ENCODE results near the gene MCCD1.

The MCCD1 gene

DNA sequence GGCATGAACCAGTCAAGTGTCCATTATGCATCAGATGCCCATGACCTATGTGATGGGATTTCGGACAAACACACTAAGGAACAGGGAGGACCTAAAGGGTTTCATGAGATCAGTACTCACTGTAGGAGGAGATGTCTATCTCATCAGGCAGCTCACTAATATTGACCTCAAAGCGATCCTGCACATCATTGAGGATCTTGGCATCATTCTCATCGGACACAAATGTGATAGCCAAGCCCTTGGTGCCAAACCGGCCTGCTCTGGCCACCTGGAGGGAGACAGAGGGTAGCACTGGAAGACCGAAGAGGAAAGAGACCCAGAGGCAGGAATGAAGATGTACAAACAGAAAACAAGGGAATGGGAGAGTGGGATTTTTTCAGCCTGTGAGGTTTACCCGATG is 1.9 kb downstream of the MCCD1 start:
- Histone ChIP-seq H3K36me3 (peaks cover 58% of the 10 kb centered on the region), H3K4me1 (peaks cover 6% of the 10 kb centered on the region; the same call in 1 of the 2 replicates)

DNA sequence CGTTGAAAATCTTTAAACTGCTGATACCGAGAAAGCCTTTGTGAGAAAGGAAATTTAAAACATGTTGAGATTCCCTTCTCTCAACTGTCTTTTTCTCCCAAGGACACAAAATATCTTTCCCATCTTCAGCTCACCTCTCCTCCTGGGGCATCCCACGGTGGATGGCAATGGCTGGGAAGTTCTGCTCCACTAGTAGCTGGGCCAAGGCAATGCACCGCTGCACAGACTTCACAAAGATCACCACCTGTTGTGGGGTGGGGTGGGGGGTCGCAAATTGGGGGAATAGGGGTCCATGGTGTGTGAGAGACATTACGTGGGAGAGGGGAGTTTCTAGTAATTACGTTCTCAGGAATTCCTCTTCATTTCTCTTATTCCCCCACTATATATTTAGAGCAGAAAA is 2.4 kb downstream of the MCCD1 start:
- no peak for DNase-seq

More for the DNA sequence above, 1.9 kb downstream of the MCCD1 start:
- no peaks in the 10 kb centered on the region for H3K9me3 ChIP-seq
- TF ChIP-seq, protein P1, sequence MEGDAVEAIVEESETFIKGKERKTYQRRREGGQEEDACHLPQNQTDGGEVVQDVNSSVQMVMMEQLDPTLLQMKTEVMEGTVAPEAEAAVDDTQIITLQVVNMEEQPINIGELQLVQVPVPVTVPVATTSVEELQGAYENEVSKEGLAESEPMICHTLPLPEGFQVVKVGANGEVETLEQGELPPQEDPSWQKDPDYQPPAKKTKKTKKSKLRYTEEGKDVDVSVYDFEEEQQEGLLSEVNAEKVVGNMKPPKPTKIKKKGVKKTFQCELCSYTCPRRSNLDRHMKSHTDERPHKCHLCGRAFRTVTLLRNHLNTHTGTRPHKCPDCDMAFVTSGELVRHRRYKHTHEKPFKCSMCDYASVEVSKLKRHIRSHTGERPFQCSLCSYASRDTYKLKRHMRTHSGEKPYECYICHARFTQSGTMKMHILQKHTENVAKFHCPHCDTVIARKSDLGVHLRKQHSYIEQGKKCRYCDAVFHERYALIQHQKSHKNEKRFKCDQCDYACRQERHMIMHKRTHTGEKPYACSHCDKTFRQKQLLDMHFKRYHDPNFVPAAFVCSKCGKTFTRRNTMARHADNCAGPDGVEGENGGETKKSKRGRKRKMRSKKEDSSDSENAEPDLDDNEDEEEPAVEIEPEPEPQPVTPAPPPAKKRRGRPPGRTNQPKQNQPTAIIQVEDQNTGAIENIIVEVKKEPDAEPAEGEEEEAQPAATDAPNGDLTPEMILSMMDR (IDR thresholded peaks at IDR 0.05; ENCODE audit: low read depth, low read length) = no peak
- no peaks in the 10 kb centered on the region for H3K27me3 ChIP-seq
- DNase-seq = no peak
- no peak overlapping the region for H3K4me3 ChIP-seq (ENCODE audit: low read depth, low read length)

DNA sequence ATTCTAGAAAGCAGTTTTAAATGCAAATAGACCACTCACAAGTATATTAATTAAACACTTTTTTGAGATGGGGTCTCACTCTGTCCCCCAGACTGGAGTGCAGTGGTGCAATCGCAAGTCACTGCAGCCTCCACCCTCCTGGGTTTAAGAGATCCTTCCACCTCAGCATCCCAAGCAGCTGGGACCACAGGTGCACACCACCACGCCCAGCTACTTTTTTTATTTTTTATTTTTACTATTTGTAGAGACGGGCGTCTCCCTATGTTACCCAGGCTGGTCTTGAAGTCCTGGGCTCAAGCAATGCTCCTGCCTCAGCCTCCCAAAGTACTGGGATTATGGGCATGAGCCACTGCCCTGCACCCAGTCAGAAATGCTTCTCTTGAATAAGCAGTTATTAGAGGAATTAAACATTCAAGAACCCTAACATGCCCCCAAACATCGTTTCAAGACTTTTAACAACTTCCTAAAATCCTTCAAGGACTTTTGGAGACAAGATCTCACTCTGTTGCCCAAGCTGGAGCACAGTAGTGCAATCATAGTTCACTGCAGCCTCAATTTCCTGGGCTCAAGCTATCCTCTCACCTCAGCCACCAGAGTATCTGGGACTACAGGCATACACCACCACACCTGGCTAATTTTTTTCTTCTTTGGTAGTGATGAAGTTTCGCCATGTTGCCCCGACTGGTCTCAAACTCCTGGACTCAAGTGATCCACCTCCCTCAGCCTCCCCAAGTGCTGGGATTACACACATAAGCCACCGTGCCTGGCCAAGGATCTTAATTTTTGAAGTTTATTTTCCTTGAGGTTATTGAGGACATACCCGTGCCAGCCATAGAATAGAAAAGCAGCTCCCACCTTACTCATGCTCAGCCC is 3.2 kb downstream of the MCCD1 start:
- no peaks in the 10 kb centered on the region for H3K27me3 ChIP-seq
- TF ChIP-seq, protein P1 (IDR thresholded peaks at IDR 0.05; ENCODE audit: low read depth, low read length) = no peak
- no peak overlapping the region for H3K4me3 ChIP-seq (ENCODE audit: low read depth, low read length)
- peaks cover 72% of the 10 kb centered on the region for H3K36me3 ChIP-seq
- no peaks in the 10 kb centered on the region for H3K9me3 ChIP-seq
- H3K4me1 ChIP-seq = no peaks in the 10 kb centered on the region
- DNase-seq = no peak

More for the DNA sequence above, 2.4 kb downstream of the MCCD1 start:
- H3K36me3 ChIP-seq = peaks cover 63% of the 10 kb centered on the region
- H3K4me1 ChIP-seq = peaks cover under 1% of the 10 kb centered on the region; the same call in 1 of the 2 replicates
- H3K27me3 ChIP-seq = no peaks in the 10 kb centered on the region
- TF ChIP-seq, protein P1 (IDR thresholded peaks at IDR 0.05; ENCODE audit: low read depth, low read length) = no peak
- H3K9me3 ChIP-seq = no peaks in the 10 kb centered on the region
- no peak overlapping the region for H3K4me3 ChIP-seq (ENCODE audit: low read depth, low read length)

DNA sequence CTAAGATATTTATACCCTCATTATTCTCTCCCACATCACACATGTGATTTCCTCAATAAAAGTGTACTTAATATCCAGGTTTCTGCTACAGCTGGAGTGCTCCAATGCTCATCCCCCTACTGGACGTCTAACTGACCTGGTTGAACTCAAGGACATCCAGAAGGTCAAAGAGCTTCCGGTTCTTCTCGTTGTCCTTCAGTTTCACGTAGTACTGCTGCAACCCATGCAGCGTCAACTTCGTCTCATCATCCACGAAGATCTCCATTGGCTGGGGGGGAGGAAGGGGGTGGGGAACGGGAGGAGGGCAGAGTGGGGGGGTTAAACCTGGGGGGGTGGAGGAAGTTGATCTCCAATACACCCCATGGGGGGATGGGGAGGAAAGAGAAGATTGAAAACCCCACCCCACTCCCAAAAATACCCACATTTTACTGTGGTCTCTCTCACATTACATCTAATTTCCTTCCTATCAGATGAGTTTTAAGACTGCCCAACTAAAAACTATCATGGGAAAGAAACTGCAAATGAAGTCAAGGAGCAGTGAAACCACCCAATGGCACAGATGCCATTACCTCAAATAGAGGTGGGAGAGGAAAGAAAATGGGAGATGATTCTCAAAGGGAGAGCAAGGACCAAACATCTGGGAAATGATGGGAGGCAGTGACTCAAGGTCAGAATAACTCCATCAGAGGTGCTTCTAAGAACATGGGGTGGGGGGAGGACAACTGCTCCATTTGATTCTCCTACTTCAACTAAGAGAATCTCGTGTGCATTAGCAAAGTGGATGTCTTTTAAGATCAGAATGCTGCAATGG is 4.1 kb downstream of the MCCD1 start:
- Histone ChIP-seq H3K36me3 (peaks cover 80% of the 10 kb centered on the region), H3K4me3 (ENCODE audit: low read depth, low read length) (no peak overlapping the region), H3K27me3 (no peaks in the 10 kb centered on the region), H3K9me3 (no peaks in the 10 kb centered on the region), H3K4me1 (no peaks in the 10 kb centered on the region)
- TF ChIP-seq, protein P1 (IDR thresholded peaks at IDR 0.05; ENCODE audit: low read depth, low read length) = no peak
- no peak for DNase-seq

DNA sequence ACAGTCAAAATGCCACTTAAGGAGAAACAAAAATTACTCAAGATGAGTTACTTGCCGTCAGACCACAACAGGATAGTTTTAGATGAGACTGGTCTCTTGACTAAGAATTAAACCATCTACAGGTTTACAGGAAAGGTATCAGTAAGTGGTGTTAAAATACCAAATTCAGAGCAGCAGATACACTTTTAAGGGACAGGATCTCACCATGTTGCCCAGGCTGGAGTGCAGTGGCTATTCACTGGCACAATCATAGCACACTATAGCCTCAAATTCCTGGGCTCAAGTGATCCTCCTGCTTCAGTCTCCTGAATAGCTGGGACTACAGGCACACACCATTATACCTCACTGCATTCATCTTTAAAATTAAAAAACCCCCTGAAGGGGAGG is 4.7 kb downstream of the MCCD1 start:
- H3K27me3 ChIP-seq = no peaks in the 10 kb centered on the region
- peaks cover 86% of the 10 kb centered on the region for H3K36me3 ChIP-seq
- no peak for DNase-seq
- TF ChIP-seq, protein P1 (IDR thresholded peaks at IDR 0.05; ENCODE audit: low read depth, low read length) = no peak
- no peaks in the 10 kb centered on the region for H3K9me3 ChIP-seq
- no peak overlapping the region for H3K4me3 ChIP-seq (ENCODE audit: low read depth, low read length)
- no peaks in the 10 kb centered on the region for H3K4me1 ChIP-seq

Data from BE2C (cell line).